Stimulated activated naive CD8-positive, alpha-beta T cell treated with anti-CD3 and anti-CD28 coated beads, Interleukin-15, amount 100 ng/mL, for 72 hours (primary cell): Measurements from ENCODE around the gene GALT.
"Not testable (repeated sequence)": the region's sequence is repeated elsewhere in the genome, so short reads cannot be mapped to it uniquely, and the experiment has no call there.

Source experiments
- ATAC-seq: fragments of 150-1000 bp; cut with Tn5 transposase; 2 replicates; pipeline ENCODE4 v1.10.0; 2021; ENCODE audit warnings: mild to moderate bottlenecking, moderate library complexity
- DNase-seq, 2 donors: peaks; one replicate each; pipeline ENCODE4 v3.0.0; 2021 to 2022
- H3K27ac Mint-ChIP-seq, 2 donors: one replicate each; pipeline ENCODE4 v1.8.0; 2022; ENCODE audit warnings: mild to moderate bottlenecking in 2 of 2, mixed read lengths in 2 of 2, moderate library complexity in 2 of 2
- H3K27me3 Mint-ChIP-seq: one replicate; pipeline ENCODE4 v1.8.0; 2022; ENCODE audit warnings: mixed read lengths
- H3K4me1 Mint-ChIP-seq: one replicate; pipeline ENCODE4 v1.8.0; 2022; ENCODE audit warnings: mild to moderate bottlenecking, mixed read lengths
- H3K4me3 Mint-ChIP-seq, 2 donors: one replicate each; pipeline ENCODE4 v1.8.0; 2022; ENCODE audit warnings: mild to moderate bottlenecking in 2 of 2, mixed read lengths in 2 of 2, moderate library complexity in 1 of 2
- H3K9me3 Mint-ChIP-seq, 2 donors: one replicate each; pipeline ENCODE4 v1.8.0; 2022; ENCODE audit warnings: mixed read lengths in 2 of 2

GALT gene

GRCh38 chr9:34636791-34637355 is 9.6 kb upstream of the GALT start:
- no peaks in the 10 kb centered on the region for H3K27me3 Mint-ChIP-seq
- H3K9me3 Mint-ChIP-seq: no peaks in the 10 kb centered on the region
- peak; percentile 3 for ATAC-seq
- H3K27ac Mint-ChIP-seq: peak overlapping the region; percentile 91 to 97
- peak overlapping the region; percentile 92 for H3K4me3 Mint-ChIP-seq
- DNase-seq: no peak
- H3K4me1 Mint-ChIP-seq: peaks cover 47% of the 10 kb centered on the region

DNA sequence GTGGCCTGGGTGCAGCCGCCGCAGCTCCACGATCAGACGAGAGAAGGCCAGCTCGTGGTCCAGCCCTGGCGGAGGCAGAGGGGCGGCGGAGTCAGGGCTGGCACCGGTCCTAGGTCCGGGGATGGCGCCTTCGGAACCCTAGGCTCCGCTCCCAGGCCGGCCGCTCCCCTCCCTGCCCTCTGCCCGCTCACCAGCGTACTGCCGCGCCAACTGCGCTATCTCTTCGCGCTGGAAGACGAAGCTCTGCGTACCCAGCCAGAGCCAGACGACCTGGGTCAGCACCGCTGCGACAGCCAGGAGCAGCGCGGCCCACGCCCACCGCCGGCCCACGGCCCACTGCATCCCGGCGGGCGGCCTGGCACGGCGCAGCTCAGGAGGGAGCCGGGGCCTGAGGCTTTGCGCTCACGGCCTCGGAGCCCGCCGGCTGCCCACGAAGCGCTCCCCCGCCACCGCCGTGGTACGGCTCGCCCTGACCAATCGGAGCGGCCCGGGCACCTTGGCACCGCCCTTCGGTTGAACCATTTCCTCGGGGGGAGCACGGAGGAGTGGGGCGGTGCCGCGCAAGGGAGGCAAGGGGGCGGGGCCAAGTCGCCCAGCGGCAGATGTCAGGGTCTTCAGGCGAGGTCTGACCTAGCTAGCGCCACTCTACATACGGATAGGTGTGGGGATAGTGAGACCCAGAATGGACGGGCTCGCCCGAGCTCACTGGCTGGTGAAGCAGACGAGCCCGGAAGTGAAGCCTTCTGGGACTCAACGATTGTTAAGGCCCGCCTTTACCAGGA is 8.9 kb upstream of the GALT start, which contains the start of gene SIGMAR1:
Gene SIGMAR1 (minus strand): TSS at position 432 of the 782 bp plus-strand sequence. CDS start 90 bp downstream, at position 342.
- no peaks in the 10 kb centered on the region for H3K9me3 Mint-ChIP-seq
- DNase-seq (peak; percentile 96), ATAC-seq (peak; percentile 92)
- H3K4me1 Mint-ChIP-seq: peaks cover 47% of the 10 kb centered on the region
- peak within 1 kb of the TSS; percentile 92 for H3K4me3 Mint-ChIP-seq
- no peaks in the 10 kb centered on the region for H3K27me3 Mint-ChIP-seq
- H3K27ac Mint-ChIP-seq: peak within 1 kb of the TSS; percentile 91 to 97

DNA sequence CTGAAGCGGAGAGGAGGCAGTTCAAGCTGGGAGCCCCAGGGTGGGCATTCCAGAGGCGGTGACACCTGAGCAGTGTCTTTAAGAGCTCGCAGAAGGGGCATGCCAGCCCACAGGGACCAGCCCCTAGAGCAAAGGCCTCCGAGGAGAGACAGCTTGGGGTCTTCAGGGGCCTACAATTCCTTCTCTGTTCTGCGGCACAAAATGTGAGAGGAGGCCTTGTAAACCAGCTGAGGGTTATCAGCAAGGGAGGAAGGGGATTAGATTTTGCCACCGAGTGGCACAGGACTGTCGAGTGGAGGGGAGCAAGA is 8.4 kb upstream of the GALT start:
- no peaks in the 10 kb centered on the region for H3K27me3 Mint-ChIP-seq
- H3K27ac Mint-ChIP-seq: peak overlapping the region; percentile 85 to 97
- H3K9me3 Mint-ChIP-seq: no peaks in the 10 kb centered on the region
- peaks cover 47% of the 10 kb centered on the region for H3K4me1 Mint-ChIP-seq
- no peak for ATAC-seq
- H3K4me3 Mint-ChIP-seq: peak overlapping the region; percentile 92
- DNase-seq: peak in 1 of 2 donors; percentile 21

GRCh38 chr9:34639322-34639721 is 7.2 kb upstream of the GALT start:
- not testable (repeated sequence) for H3K27me3 Mint-ChIP-seq, H3K4me3 Mint-ChIP-seq

DNA sequence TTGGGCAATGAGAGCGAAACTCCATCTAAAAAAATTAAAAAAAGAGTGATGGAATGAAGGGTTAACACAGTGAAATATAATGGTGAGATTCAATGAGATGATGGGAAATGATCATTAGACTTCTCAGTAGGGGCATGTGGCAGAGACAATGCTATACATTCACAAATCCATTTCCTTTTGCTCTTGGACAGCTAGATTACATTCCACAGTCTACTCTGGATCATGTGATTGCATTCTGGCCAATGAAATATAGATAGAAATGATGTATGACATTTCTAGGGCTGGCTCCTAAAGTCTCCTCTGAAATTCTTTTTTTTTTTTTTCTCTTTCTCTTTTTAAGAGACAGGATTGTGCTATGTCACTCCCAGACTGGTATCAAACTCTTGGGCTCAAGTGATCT is 3.8 kb upstream of the GALT start:
- peaks cover 24% of the 10 kb centered on the region for H3K4me1 Mint-ChIP-seq
- H3K27ac Mint-ChIP-seq: no peak overlapping the region
- H3K9me3 Mint-ChIP-seq: no peaks in the 10 kb centered on the region
- H3K27me3 Mint-ChIP-seq: no peaks in the 10 kb centered on the region
- ATAC-seq: no peak
- no peak for DNase-seq
- no peak overlapping the region for H3K4me3 Mint-ChIP-seq

More at GRCh38 chr9:34639322-34639721, 7.2 kb upstream of the GALT start:
- not testable (repeated sequence) for H3K9me3 Mint-ChIP-seq, DNase-seq, H3K27ac Mint-ChIP-seq, ATAC-seq
- peaks cover 38% of the 10 kb centered on the region for H3K4me1 Mint-ChIP-seq

GRCh38 chr9:34644766-34645314 is 1.6 kb upstream of the GALT start:
- Mint-ChIP-seq H3K4me3 (no peak overlapping the region), H3K4me1 (peaks cover 32% of the 10 kb centered on the region), H3K27ac (no peak overlapping the region)

DNA sequence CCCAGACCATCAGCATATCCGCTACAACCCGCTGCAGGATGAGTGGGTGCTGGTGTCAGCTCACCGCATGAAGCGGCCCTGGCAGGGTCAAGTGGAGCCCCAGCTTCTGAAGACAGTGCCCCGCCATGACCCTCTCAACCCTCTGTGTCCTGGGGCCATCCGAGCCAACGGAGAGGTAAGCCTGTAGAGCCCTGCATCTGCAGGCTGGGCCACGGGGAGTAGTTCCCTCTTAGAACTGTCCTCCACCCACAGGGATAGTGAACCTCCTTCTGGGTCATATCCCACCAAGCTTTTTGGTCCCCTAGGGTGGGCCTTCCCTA is 569 bp downstream of the GALT start:
- peak overlapping the region; percentile 71 to 90 for H3K27ac Mint-ChIP-seq
- H3K9me3 Mint-ChIP-seq: no peaks in the 10 kb centered on the region
- peaks cover 39% of the 10 kb centered on the region for H3K4me1 Mint-ChIP-seq
- no peak for DNase-seq
- no peak for ATAC-seq
- no peaks in the 10 kb centered on the region for H3K27me3 Mint-ChIP-seq
- H3K4me3 Mint-ChIP-seq: peak overlapping the region; percentile 94

More at GRCh38 chr9:34644766-34645314, 1.6 kb upstream of the GALT start:
- H3K9me3 Mint-ChIP-seq: no peaks in the 10 kb centered on the region
- DNase-seq: no peak
- no peak for ATAC-seq
- H3K27me3 Mint-ChIP-seq: no peaks in the 10 kb centered on the region

DNA sequence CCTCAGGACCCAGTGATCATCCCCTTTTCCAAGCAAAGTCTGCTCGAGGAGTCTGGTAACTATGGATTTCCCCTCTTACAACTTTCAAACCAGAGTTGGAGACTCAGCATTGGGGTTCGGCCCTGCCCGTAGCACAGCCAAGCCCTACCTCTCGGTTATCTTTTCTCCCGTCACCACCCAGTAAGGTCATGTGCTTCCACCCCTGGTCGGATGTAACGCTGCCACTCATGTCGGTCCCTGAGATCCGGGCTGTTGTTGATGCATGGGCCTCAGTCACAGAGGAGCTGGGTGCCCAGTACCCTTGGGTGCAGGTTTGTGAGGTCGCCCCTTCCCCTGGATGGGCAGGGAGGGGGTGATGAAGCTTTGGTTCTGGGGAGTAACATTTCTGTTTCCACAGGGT is 1.2 kb downstream of the GALT start:
- Mint-ChIP-seq H3K9me3 (no peaks in the 10 kb centered on the region), H3K4me3 (peak overlapping the region; percentile 94), H3K27me3 (no peaks in the 10 kb centered on the region), H3K4me1 (peaks cover 45% of the 10 kb centered on the region), H3K27ac (peak overlapping the region; percentile 71 to 90)
- DNase-seq: no peak
- no peak for ATAC-seq

DNA sequence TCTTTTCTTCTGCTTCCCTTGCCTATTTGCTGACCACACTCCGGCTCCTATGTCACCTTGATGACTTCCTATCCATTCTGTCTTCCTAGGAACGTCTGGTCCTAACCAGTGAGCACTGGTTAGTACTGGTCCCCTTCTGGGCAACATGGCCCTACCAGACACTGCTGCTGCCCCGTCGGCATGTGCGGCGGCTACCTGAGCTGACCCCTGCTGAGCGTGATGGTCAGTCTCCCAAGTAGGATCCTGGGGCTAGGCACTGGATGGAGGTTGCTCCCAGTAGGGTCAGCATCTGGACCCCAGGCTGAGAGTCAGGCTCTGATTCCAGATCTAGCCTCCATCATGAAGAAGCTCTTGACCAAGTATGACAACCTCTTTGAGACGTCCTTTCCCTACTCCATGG is 2.2 kb downstream of the GALT start:
- Mint-ChIP-seq H3K4me1 (peaks cover 52% of the 10 kb centered on the region), H3K4me3 (peak overlapping the region in 1 of 2 donors; percentile 29), H3K27me3 (no peaks in the 10 kb centered on the region), H3K9me3 (no peaks in the 10 kb centered on the region), H3K27ac (no peak overlapping the region)
- no peak for ATAC-seq
- DNase-seq: no peak

GRCh38 chr9:34650816-34651215 is 4.3 kb downstream of the GALT start:
- Mint-ChIP-seq H3K4me3 (no peak overlapping the region), H3K27me3 (no peaks in the 10 kb centered on the region), H3K27ac (no peak overlapping the region), H3K4me1 (peaks cover 52% of the 10 kb centered on the region), H3K9me3 (no peaks in the 10 kb centered on the region)
- DNase-seq (no peak), ATAC-seq (no peak)

DNA sequence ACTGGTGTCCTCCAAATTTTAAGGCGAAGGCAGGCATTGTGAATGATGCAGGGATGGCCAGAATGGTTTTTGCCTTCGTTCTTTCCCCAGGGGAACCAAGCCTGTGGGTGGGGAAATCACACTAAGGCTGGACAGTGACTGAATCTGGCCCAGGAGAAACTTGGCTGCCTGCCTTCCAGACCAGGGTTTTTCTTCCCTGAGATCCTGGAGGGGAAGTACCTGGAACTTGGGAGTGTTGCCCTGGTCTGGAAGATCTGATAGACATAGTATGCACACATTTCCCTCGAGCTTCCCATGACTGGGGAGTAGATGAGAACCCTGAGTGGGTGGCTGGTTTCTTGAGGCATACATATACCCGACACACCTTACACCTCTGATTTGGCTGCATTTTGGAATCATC is 4.8 kb downstream of the GALT start:
- Mint-ChIP-seq H3K4me1 (peaks cover 48% of the 10 kb centered on the region), H3K9me3 (no peaks in the 10 kb centered on the region), H3K27ac (no peak overlapping the region), H3K27me3 (no peaks in the 10 kb centered on the region), H3K4me3 (no peak overlapping the region)
- DNase-seq (no peak), ATAC-seq (no peak)

DNA sequence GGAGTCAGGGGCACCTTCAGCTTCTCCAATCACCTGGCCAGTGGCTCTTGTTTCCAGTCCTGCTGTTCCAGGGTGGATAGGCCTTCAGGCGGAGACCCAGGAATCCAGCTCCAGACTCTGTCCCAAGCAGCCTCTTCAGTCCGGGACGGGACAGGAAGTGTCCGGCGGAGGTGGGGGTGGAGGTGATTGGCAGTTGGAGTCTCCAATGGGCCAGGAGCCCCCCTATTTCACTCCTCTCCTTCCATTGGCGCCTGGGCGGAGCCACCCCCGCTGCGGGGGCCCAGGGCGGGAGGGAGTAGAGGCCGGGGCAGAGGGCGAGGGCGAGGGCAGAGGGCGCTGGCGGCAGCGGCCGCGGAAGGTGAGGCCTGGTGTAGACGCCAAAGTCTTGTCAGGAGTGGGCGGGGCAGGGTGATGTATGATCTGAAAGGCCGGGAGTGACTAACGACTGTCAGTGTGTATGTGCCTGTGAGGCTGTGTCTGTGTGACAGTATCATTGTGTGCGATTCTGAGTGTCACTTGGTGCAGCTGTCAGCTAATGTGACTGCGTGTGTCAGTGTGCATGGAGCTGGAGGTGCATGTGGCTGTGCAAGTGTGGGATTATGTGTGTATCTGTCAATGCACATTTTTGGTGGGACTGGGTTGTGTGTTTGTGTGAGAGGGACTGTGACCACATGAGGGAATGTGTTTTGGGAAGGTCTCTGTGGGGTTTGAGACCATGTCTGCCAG is 5.6 kb downstream of the GALT start, which contains the start of gene IL11RA:
Gene IL11RA (plus strand): TSS at position 310 of the 726 bp plus-strand sequence. CDS start 3,033 bp downstream, outside the sequence.
- DNase-seq: peak in 1 of 2 donors; percentile 46
- Mint-ChIP-seq H3K27ac (peak within 1 kb of the TSS in 1 of 2 donors; percentile 42), H3K4me1 (peaks cover 47% of the 10 kb centered on the region), H3K4me3 (peak within 1 kb of the TSS in 1 of 2 donors; percentile 2), H3K27me3 (no peaks in the 10 kb centered on the region), H3K9me3 (no peaks in the 10 kb centered on the region)
- peak; percentile 73 for ATAC-seq

- Mint-ChIP-seq H3K27ac (no peak overlapping the region), H3K4me1 (peaks cover 42% of the 10 kb centered on the region), H3K4me3 (peak overlapping the region in 1 of 2 donors; percentile 2)
These were observed 6.1 kb downstream of the GALT start for GRCh38 chr9:34652602-34653000.

DNA sequence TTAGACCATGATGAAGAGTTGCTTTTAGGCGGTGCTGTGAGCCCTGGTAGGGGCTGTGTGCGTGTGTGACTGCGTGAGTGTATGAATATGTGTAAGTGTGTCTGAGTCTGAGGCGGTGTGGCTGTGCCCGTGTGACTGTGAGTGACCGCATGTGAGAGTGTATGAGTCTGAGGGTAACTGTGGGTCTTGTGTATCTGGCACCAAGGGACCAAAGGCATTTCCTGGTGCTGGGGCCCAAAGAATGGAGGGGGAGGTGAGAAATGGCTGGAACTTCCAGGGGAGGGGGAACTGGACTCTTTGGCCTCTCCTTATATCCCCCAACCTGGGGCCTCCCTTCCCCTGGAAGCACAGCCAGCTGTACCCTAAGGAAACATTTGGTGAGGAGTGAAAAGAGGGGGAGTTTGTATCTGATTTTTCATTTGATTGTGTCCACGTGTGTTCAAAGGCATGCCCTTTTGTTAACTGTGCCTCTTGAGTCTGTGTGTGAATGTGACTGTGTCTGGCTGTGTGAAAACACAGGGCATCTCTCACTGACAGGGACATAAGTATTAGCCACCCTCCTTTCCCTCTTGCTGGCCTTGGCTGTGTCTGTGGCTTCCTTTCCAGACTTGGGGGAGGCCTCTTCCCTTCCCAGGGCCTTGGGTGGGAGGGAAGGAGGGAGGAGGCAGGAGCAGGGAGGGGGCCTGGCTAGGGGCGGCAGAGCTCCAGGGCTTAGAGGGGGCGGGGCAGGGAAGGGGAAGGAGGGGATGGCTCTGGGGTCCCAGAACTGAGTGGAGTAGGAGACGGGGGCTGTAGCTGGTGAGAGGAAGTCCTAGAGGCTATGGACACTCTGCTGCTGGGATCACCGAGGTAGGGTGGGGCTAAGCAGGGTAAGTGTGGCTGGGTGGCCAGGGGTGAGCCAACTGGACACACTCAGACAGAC is 6.9 kb downstream of the GALT start:
- no peak for DNase-seq
- Mint-ChIP-seq H3K27ac (no peak overlapping the region), H3K4me3 (no peak overlapping the region), H3K27me3 (no peaks in the 10 kb centered on the region), H3K9me3 (no peaks in the 10 kb centered on the region), H3K4me1 (peaks cover 34% of the 10 kb centered on the region)
- no peak for ATAC-seq

More at GRCh38 chr9:34652602-34653000, 6.1 kb downstream of the GALT start:
- ATAC-seq (no peak), DNase-seq (no peak)
- H3K27me3 Mint-ChIP-seq: no peaks in the 10 kb centered on the region
- no peaks in the 10 kb centered on the region for H3K9me3 Mint-ChIP-seq
